ENCODE measurements around the gene CANT1. TPM values are rescaled to one million over a fixed set of nuclear protein-coding genes. Genes with fewer than 3 reads are reported as not detected.

Gene CANT1
- total RNA-seq, 1 experiment from 2014 or later: 34.1 TPM

GRCh38 chr17:78956254-78956653 lies 53.3 kb downstream of the CANT1 start:
- CTCF ChIA-PET: no interaction called here
- H3K36me3 Mint-ChIP-seq: peaks cover 3% of the 10 kb centered on the region
- H3K4me3 Mint-ChIP-seq: no peak overlapping the region
- DNase-seq (ENCODE audit: low spot score) (no peak), ATAC-seq (no peak)
- POLR2A ChIA-PET: no interaction called here
- TF ChIP-seq, protein P1, sequence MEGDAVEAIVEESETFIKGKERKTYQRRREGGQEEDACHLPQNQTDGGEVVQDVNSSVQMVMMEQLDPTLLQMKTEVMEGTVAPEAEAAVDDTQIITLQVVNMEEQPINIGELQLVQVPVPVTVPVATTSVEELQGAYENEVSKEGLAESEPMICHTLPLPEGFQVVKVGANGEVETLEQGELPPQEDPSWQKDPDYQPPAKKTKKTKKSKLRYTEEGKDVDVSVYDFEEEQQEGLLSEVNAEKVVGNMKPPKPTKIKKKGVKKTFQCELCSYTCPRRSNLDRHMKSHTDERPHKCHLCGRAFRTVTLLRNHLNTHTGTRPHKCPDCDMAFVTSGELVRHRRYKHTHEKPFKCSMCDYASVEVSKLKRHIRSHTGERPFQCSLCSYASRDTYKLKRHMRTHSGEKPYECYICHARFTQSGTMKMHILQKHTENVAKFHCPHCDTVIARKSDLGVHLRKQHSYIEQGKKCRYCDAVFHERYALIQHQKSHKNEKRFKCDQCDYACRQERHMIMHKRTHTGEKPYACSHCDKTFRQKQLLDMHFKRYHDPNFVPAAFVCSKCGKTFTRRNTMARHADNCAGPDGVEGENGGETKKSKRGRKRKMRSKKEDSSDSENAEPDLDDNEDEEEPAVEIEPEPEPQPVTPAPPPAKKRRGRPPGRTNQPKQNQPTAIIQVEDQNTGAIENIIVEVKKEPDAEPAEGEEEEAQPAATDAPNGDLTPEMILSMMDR (IDR thresholded peaks at IDR 0.05): no peak
- peaks cover 3% of the 10 kb centered on the region for H3K9me3 Mint-ChIP-seq
- H3K27me3 Mint-ChIP-seq (ENCODE audit: low read depth): no peaks in the 10 kb centered on the region; the same call in 1 of the 2 replicates
- no peak overlapping the region for H3K27ac Mint-ChIP-seq
- no peaks in the 10 kb centered on the region for H3K4me1 Mint-ChIP-seq

- peaks cover 17% of the 10 kb centered on the region for H3K36me3 Mint-ChIP-seq
- no peak for DNase-seq (ENCODE audit: low spot score)
- peaks cover 19% of the 10 kb centered on the region for H3K9me3 Mint-ChIP-seq
- H3K4me3 Mint-ChIP-seq: no peak overlapping the region
- H3K27ac Mint-ChIP-seq: no peak overlapping the region
- TF ChIP-seq, protein P1 (IDR thresholded peaks at IDR 0.05): no peak
- no peak for TF ChIP-seq TP53 (CRISPR knock-in tag; IDR thresholded peaks at IDR 0.05)
- ATAC-seq: no peak
- H3K4me1 Mint-ChIP-seq: no peaks in the 10 kb centered on the region
- H3K27me3 Mint-ChIP-seq (ENCODE audit: low read depth): peaks cover 6% of the 10 kb centered on the region
- POLR2A ChIA-PET: no interaction called here
- CTCF ChIA-PET: interaction anchor here (0.9 kb wide), 1 partner anchor 89 kb away, joined by 3 read pairs; no protein-coding TSS in a partner anchor
These were observed 54.9 kb downstream of the CANT1 start for GRCh38 chr17:78954684-78955083.

GRCh38 chr17:78953356-78954350 lies 55.9 kb downstream of the CANT1 start:
- no peak for ATAC-seq

More at GRCh38 chr17:78953356-78954350, 55.9 kb downstream of the CANT1 start:
- ChIA-PET POLR2A (no interaction called here), CTCF (interaction anchor here (0.6 to 2.8 kb wide), 7 partner anchors 17 to 467 kb away, joined by 3 to 12 read pairs (median 3); no protein-coding TSS in a partner anchor)
- H3K36me3 Mint-ChIP-seq: peaks cover 17% of the 10 kb centered on the region
- H3K4me1 Mint-ChIP-seq: no peaks in the 10 kb centered on the region
- H3K9me3 Mint-ChIP-seq: peaks cover 19% of the 10 kb centered on the region
- TF ChIP-seq TEAD1 (CRISPR knock-in tag; IDR thresholded peaks at IDR 0.05) (no peak), HMGA2 (CRISPR knock-in tag; IDR thresholded peaks at IDR 0.05) (no peak), NR3C1 (CRISPR knock-in tag; conservative IDR thresholded peaks at IDR 0.05; ENCODE audit: low read depth) (no peak), E2F4 (CRISPR knock-in tag; IDR thresholded peaks at IDR 0.05; ENCODE audit: borderline replicate concordance, low read depth) (no peak), SOX15 (CRISPR knock-in tag; IDR thresholded peaks at IDR 0.05) (no peak), ETV6 (CRISPR knock-in tag; IDR thresholded peaks at IDR 0.05) (no peak), ZNF512 (CRISPR knock-in tag; IDR thresholded peaks at IDR 0.05; ENCODE audit: borderline replicate concordance) (no peak), GABPB1 (CRISPR knock-in tag; IDR thresholded peaks at IDR 0.05) (no peak), ZNF317 (CRISPR knock-in tag; IDR thresholded peaks at IDR 0.05; ENCODE audit: borderline replicate concordance, low read depth) (no peak), ARID4B (CRISPR knock-in tag; IDR thresholded peaks at IDR 0.05; ENCODE audit: borderline replicate concordance) (no peak), MXD4 (CRISPR knock-in tag; IDR thresholded peaks at IDR 0.05; ENCODE audit: borderline replicate concordance) (no peak), OVOL2 (CRISPR knock-in tag; IDR thresholded peaks at IDR 0.05; ENCODE audit: borderline replicate concordance) (no peak)
- no peak overlapping the region for H3K27ac Mint-ChIP-seq
- H3K4me3 Mint-ChIP-seq: no peak overlapping the region
- peaks cover 6% of the 10 kb centered on the region for H3K27me3 Mint-ChIP-seq (ENCODE audit: low read depth)
- DNase-seq (ENCODE audit: low spot score): no peak
